GM23338 (cell line): ENCODE measurements around the gene NFIC.
A peak's percentile ranks its signal among the peaks of the same experiment; 100 is the strongest.

ENCODE experiments used
- EZH2 ChIP-seq: fragments of 200-600 bp; sonication (generic); IDR thresholded peaks from one replicate; pipeline ENCODE4 v1.8.0; 2017; ENCODE audit warnings: antibody characterized with exemption, mild to moderate bottlenecking, low read depth; ENCODE audit not compliant: unreplicated experiment
- JUNB ChIP-seq: IDR thresholded peaks from one replicate; pipeline ENCODE4 v1.6.1; 2016; ENCODE audit warnings: antibody characterized with exemption; ENCODE audit not compliant: unreplicated experiment
- POLR2AphosphoS5 ChIP-seq: IDR thresholded peaks from 2 replicates; pipeline ENCODE4 v1.6.1; 2016; ENCODE audit warnings: antibody characterized with exemption, low read depth
- STAT1 ChIP-seq: IDR thresholded peaks from one replicate; pipeline ENCODE4 v1.6.1; 2016; ENCODE audit warnings: antibody characterized with exemption; ENCODE audit not compliant: unreplicated experiment
- ZNF114 ChIP-seq: fragments of 250-450 bp; sonication (Bioruptor Pico); IDR thresholded peaks from 2 replicates; pipeline ENCODE4 v1.5.0; 2020; ENCODE audit warnings: mild to moderate bottlenecking, moderate library complexity
- TF ChIP-seq, protein P1 (sequence below), 2 experiments: fragments of 200-600 bp in 1 of 2; sonication (generic) in 1 of 2; conservative IDR thresholded peaks; 2 replicates each; pipeline versions ENCODE4 v1.5.1 to v1.6.1; 2016 to 2017; ENCODE audit warnings: antibody characterized with exemption in 2 of 2, low read depth in 2 of 2, mild to moderate bottlenecking in 2 of 2, moderate library complexity in 1 of 2
- TF ChIP-seq, protein P2 (sequence below): IDR thresholded peaks from one replicate; pipeline ENCODE4 v1.6.1; 2018; ENCODE audit warnings: antibody characterized with exemption; ENCODE audit not compliant: unreplicated experiment

GRCh38 chr19:3471954-3472655 is 105.7 kb downstream of the NFIC start:
- TF ChIP-seq JUNB (no peak), EZH2 (no peak), POLR2AphosphoS5 (no peak), ZNF114 (CRISPR knock-in tag) (no peak), STAT1 (no peak)
- TF ChIP-seq, protein P1, sequence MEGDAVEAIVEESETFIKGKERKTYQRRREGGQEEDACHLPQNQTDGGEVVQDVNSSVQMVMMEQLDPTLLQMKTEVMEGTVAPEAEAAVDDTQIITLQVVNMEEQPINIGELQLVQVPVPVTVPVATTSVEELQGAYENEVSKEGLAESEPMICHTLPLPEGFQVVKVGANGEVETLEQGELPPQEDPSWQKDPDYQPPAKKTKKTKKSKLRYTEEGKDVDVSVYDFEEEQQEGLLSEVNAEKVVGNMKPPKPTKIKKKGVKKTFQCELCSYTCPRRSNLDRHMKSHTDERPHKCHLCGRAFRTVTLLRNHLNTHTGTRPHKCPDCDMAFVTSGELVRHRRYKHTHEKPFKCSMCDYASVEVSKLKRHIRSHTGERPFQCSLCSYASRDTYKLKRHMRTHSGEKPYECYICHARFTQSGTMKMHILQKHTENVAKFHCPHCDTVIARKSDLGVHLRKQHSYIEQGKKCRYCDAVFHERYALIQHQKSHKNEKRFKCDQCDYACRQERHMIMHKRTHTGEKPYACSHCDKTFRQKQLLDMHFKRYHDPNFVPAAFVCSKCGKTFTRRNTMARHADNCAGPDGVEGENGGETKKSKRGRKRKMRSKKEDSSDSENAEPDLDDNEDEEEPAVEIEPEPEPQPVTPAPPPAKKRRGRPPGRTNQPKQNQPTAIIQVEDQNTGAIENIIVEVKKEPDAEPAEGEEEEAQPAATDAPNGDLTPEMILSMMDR (conservative IDR thresholded peaks at IDR 0.05; ENCODE audit: low read depth in 2 of 2), result peak; percentile 86 to 89
- TF ChIP-seq, protein P2, sequence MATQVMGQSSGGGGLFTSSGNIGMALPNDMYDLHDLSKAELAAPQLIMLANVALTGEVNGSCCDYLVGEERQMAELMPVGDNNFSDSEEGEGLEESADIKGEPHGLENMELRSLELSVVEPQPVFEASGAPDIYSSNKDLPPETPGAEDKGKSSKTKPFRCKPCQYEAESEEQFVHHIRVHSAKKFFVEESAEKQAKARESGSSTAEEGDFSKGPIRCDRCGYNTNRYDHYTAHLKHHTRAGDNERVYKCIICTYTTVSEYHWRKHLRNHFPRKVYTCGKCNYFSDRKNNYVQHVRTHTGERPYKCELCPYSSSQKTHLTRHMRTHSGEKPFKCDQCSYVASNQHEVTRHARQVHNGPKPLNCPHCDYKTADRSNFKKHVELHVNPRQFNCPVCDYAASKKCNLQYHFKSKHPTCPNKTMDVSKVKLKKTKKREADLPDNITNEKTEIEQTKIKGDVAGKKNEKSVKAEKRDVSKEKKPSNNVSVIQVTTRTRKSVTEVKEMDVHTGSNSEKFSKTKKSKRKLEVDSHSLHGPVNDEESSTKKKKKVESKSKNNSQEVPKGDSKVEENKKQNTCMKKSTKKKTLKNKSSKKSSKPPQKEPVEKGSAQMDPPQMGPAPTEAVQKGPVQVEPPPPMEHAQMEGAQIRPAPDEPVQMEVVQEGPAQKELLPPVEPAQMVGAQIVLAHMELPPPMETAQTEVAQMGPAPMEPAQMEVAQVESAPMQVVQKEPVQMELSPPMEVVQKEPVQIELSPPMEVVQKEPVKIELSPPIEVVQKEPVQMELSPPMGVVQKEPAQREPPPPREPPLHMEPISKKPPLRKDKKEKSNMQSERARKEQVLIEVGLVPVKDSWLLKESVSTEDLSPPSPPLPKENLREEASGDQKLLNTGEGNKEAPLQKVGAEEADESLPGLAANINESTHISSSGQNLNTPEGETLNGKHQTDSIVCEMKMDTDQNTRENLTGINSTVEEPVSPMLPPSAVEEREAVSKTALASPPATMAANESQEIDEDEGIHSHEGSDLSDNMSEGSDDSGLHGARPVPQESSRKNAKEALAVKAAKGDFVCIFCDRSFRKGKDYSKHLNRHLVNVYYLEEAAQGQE, result no peak
